COLO829 (cell line): ENCODE measurements around the gene TRPV6.

Experiments
- DNase-seq: peaks from one replicate; pipeline ENCODE4 v3.0.0; 2012; ENCODE audit warnings: low spot score

TRPV6 gene

GRCh38 chr7:142853739-142854371, 31.7 kb downstream of the TRPV6 start:
- DNase-seq: peak; percentile 79

DNA sequence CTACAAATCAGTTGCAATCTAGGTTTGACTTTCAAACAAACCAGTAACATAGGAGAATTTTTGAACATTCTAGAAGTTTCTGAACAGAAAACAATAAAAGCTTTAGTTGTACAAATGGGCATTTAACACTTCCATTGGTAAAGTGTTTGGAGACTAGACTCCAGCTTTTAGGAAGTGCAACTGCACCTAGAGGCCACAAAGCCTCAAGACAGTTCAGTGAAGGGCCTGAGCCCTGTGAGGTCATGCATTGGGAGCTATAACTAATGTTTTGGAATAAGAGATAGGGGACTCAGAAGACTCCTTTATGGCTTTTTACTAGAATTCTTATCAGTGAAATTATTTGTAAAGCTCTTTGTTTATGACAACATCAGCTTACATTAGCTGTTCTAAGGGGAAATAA, 33.6 kb downstream of the TRPV6 start:
- no peak for DNase-seq

DNA sequence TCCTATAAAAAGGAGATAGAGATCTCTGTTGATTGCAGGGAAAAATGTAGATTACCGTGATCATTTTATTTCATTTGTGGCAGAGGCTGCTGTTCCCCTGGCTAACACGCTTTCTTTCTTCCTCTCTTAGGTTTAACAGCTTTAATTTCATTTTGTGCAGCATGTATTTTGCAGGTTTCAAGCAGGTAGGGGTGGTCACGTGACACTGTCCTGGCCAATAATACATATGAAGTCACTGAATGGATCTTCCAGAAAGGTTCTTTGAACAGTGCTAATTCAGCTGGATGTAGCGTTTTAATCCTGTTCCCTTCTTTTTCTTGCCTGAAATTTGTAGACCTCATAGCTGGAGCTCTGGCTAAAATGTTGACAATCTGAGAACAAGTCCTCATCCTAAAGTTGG, 34.3 kb downstream of the TRPV6 start:
- no peak for DNase-seq

GRCh38 chr7:142847353-142847752, 38.2 kb downstream of the TRPV6 start:
- DNase-seq: no peak

DNA sequence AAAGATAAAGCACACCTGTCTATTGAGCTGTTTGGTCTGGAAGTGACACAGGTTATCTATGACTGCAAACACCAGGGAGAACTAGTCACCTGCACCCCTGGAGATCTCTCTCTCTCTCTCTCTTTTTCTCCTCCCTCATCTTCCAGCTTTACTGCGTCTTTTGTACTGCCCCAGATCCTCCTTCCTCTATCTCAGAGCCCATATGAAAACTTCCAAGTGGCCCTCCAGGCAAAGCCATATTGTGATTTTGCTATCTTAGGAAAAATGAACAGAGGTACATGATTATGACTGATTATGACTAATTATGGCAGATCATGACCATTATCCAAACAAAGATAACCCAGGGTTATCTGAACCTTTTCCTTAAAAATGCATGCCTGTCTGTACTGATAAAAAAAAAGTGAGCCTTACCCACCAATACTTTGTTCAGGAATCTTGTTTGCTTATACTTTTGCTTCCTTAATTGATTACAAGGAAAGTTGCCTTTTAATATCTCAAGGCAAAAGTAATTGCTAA, 43.2 kb downstream of the TRPV6 start:
- no peak for DNase-seq

- DNase-seq: no peak
Measured at GRCh38 chr7:142838461-142839213, 46.9 kb downstream of the TRPV6 start.

GRCh38 chr7:142836426-142836825, 49.1 kb downstream of the TRPV6 start:
- no peak for DNase-seq

- DNase-seq: no peak
Measured at GRCh38 chr7:142835487-142835886, 50.1 kb downstream of the TRPV6 start.

- no peak for DNase-seq
Measured at GRCh38 chr7:142833174-142834048, 52.1 kb downstream of the TRPV6 start.

- DNase-seq: no peak
Measured at GRCh38 chr7:142832417-142832816, 53.1 kb downstream of the TRPV6 start.

DNA sequence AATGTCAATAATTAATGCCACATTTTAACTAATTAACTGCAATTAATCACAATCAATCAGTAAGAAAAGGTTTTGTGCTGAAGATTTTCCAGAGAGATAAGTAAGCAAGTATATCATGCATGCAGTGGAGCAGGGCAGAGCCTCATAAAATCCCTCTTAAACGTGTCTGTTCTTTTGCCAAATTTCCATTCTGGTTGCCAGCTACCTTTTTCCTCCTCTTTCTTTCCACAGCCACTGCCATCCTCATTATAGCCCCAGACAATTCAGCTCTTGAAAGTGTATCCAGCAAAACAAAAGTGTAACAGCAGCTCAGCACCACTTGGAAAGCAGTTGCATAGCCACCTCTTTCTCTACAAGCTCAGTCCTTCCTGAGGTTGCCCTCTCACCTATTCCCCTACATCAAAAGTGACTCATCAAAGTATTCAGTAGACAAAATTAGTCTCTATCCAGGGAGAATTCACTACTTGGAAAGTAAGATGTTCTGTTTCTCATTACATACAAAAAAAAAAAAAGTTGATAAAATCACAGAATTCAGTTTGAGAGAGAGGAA, 57.5 kb downstream of the TRPV6 start:
- no peak for DNase-seq

- no peak for DNase-seq
Measured at GRCh38 chr7:142822714-142823113, 62.8 kb downstream of the TRPV6 start.
